ENCODE measurements around the gene SPECC1L. TPM values are rescaled to one million over a fixed set of nuclear protein-coding genes. Genes with fewer than 3 reads are reported as not detected.

SPECC1L gene
- total RNA-seq, 1 experiment from 2014 or later, result 14.1 TPM

DNA sequence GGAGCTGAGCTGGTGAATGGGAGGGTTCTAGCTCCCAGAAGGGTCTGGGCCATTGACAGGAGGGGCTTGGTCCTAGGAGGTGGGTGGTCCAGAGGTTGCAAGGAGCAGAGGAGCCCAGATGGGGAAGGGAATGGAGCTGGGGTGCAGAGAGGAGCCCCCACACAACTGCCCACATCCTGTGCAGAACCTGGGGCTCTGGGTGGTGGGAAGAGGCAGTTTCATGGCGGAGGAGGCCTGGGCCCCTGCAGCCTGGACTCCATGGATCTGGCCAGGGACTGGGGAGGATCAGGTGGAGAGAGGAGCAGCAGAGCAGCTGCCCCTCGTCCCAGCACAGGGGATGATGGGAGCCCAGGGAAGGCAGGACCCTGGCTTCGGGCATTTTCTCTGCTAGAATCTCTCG is 155.8 kb downstream of the SPECC1L start:
- no TSS peak for BruUV-seq (replicated peaks)
- ATAC-seq, result no peak

DNA sequence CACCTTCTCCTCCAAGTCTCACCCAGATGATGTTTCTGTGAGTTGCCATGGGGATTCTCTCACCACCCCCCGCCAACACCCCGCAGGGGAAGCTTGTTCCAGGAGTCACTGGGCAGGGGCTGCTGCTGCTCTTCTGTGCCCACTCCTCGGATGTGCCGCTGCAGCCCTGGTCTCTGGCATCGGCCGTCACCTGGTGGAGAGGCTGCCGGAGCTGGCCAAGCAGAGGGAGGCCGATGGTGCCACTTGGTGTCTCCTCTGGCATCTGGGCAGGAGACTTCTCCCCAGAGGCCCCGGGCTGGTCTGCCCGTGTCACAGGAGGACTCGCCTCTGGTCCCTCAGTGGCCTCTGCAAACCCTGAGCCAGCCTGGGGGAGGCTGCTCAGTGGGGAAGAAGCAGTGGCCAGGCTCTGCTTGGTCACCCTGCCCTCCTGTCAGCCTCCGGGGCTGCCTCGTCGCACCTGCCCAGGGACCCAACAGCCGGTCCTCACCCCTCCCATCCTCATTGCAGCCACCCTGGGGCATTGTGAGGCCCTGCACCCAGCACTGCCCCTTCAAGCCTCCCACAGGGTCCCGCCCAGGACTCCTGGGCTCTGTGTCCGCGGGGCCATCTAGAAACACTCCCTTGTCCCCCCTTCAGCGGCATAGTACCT is 156.3 kb downstream of the SPECC1L start:
- H3K36me3 ChIP-seq (ENCODE audit: low read depth, low read length), result no peaks in the 10 kb centered on the region
- no peak overlapping the region for H3K9ac ChIP-seq (ENCODE audit: low read length)
- H3K9me3 ChIP-seq (ENCODE audit: low read length), result no peaks in the 10 kb centered on the region
- H3K4me3 ChIP-seq (ENCODE audit: low read length), result no peak overlapping the region
- no peak overlapping the region for H2AFZ ChIP-seq (ENCODE audit: low read length)
- DNase-seq (no peak), ATAC-seq (no peak)
- no peak overlapping the region for H3K4me2 ChIP-seq (ENCODE audit: low read length)
- POLR2A ChIA-PET (ENCODE audit: unreplicated experiment), result no interaction called here
- CTCF ChIA-PET, result no interaction called here
- H3F3A ChIP-seq (ENCODE audit: low read length, unreplicated experiment), result no peaks in the 10 kb centered on the region
- no peak overlapping the region for H3K27ac ChIP-seq (ENCODE audit: low read length)
- H4K20me1 ChIP-seq (ENCODE audit: low read length), result no peaks in the 10 kb centered on the region
- no TSS peak for BruUV-seq (replicated peaks)
- intact Hi-C loops (cut with micrococcal nuclease), result no loop called here
- H3K4me1 ChIP-seq (ENCODE audit: insufficient read depth, low read length), result no peaks in the 10 kb centered on the region
- H3K79me2 ChIP-seq (ENCODE audit: low read length), result no peaks in the 10 kb centered on the region
- no peaks in the 10 kb centered on the region for H3K27me3 ChIP-seq (ENCODE audit: low read length)
- TF ChIP-seq EZH2 (IDR thresholded peaks at IDR 0.05; ENCODE audit: low read length, unreplicated experiment), result no peak
- TF ChIP-seq EZH2phosphoT487 (IDR thresholded peaks at IDR 0.05; ENCODE audit: borderline replicate concordance, low read length), result no peak
- TF ChIP-seq, protein P1, sequence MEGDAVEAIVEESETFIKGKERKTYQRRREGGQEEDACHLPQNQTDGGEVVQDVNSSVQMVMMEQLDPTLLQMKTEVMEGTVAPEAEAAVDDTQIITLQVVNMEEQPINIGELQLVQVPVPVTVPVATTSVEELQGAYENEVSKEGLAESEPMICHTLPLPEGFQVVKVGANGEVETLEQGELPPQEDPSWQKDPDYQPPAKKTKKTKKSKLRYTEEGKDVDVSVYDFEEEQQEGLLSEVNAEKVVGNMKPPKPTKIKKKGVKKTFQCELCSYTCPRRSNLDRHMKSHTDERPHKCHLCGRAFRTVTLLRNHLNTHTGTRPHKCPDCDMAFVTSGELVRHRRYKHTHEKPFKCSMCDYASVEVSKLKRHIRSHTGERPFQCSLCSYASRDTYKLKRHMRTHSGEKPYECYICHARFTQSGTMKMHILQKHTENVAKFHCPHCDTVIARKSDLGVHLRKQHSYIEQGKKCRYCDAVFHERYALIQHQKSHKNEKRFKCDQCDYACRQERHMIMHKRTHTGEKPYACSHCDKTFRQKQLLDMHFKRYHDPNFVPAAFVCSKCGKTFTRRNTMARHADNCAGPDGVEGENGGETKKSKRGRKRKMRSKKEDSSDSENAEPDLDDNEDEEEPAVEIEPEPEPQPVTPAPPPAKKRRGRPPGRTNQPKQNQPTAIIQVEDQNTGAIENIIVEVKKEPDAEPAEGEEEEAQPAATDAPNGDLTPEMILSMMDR (conservative IDR thresholded peaks at IDR 0.05; ENCODE audit: low read depth, low read length), result no peak
- no peaks in the 10 kb centered on the region for H3K9me2 ChIP-seq (replicated peaks; ENCODE audit: low read length)

More for the DNA sequence above, 155.8 kb downstream of the SPECC1L start:
- Histone ChIP-seq H3K36me3 (ENCODE audit: low read depth, low read length) (no peaks in the 10 kb centered on the region), H3K27ac (ENCODE audit: low read length) (no peak overlapping the region), H2AFZ (ENCODE audit: low read length) (no peak overlapping the region), H3K9ac (ENCODE audit: low read length) (no peak overlapping the region), H4K20me1 (ENCODE audit: low read length) (no peaks in the 10 kb centered on the region), H3K79me2 (ENCODE audit: low read length) (no peaks in the 10 kb centered on the region), H3K27me3 (ENCODE audit: low read length) (no peaks in the 10 kb centered on the region), H3K4me3 (ENCODE audit: low read length) (no peak overlapping the region), H3K9me3 (ENCODE audit: low read length) (no peaks in the 10 kb centered on the region), H3K4me2 (ENCODE audit: low read length) (no peak overlapping the region), H3F3A (ENCODE audit: low read length, unreplicated experiment) (no peaks in the 10 kb centered on the region), H3K9me2 (replicated peaks; ENCODE audit: low read length) (no peaks in the 10 kb centered on the region), H3K4me1 (ENCODE audit: insufficient read depth, low read length) (no peaks in the 10 kb centered on the region)
- no peak for DNase-seq
- ChIA-PET CTCF (interaction anchor here (0.5 to 0.6 kb wide), 2 partner anchors 33 to 76 kb away, joined by 3 read pairs; no protein-coding TSS in a partner anchor), POLR2A (ENCODE audit: unreplicated experiment) (no interaction called here)
- intact Hi-C loops (cut with micrococcal nuclease), result no loop called here
- TF ChIP-seq, protein P1 (conservative IDR thresholded peaks at IDR 0.05; ENCODE audit: low read depth, low read length), result no peak
- no peak for TF ChIP-seq EZH2phosphoT487 (IDR thresholded peaks at IDR 0.05; ENCODE audit: borderline replicate concordance, low read length)
- TF ChIP-seq EZH2 (IDR thresholded peaks at IDR 0.05; ENCODE audit: low read length, unreplicated experiment), result no peak

DNA sequence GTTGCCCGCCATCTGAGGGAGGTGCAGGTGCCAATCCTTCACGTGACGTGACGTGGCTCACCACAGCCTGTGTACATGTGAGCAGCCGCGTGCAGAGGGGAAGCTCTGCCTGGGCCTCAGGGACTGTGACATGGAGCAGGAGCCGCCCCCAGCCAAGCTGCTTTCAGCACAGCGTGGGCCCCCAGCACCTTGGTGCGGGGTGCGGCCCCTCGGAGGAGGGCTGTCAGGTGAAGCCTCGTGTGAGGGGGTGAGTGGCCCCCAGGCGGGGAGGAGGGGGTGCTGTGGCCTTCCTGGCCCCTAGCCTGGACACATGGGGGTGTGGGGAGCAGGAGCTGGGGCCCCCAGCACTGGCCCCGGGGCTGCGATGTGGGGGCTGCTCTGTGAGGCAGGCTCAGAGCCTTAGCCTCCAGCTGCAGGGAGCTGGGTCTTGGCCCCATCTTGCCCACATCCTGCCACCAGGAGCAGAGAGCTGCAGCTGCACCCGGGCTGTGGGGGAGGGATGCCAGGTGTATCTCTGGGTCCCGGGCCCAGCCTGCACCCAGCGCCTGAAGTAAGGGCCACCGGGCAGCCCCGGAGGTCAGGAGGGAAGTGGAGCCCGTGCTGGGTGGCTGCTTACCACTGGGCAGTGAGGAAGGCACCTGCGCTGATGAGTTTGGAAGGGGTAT is 157.0 kb downstream of the SPECC1L start, which contains the start of gene ADORA2A:
Gene ADORA2A (plus strand): TSS at position 100 of the 665 bp plus-strand sequence. CDS start 5,806 bp downstream, outside the sequence.
- H3K79me2 ChIP-seq (ENCODE audit: low read length), result no peaks in the 10 kb centered on the region
- H3K27me3 ChIP-seq (ENCODE audit: low read length), result no peaks in the 10 kb centered on the region
- no peak within 1 kb of the TSS for H3K4me3 ChIP-seq (ENCODE audit: low read length)
- no peaks in the 10 kb centered on the region for H3F3A ChIP-seq (ENCODE audit: low read length, unreplicated experiment)
- H3K4me1 ChIP-seq (ENCODE audit: insufficient read depth, low read length), result no peaks in the 10 kb centered on the region
- intact Hi-C loops (cut with micrococcal nuclease), result no loop called here
- no peak for DNase-seq
- POLR2A ChIA-PET (ENCODE audit: unreplicated experiment), result no interaction called here
- H2AFZ ChIP-seq (ENCODE audit: low read length), result no peak within 1 kb of the TSS
- H3K36me3 ChIP-seq (ENCODE audit: low read depth, low read length), result no peaks in the 10 kb centered on the region
- TF ChIP-seq, protein P1 (conservative IDR thresholded peaks at IDR 0.05; ENCODE audit: low read depth, low read length), result no peak
- TF ChIP-seq EZH2 (IDR thresholded peaks at IDR 0.05; ENCODE audit: low read length, unreplicated experiment) (no peak), EZH2phosphoT487 (IDR thresholded peaks at IDR 0.05; ENCODE audit: borderline replicate concordance, low read length) (no peak)
- H3K27ac ChIP-seq (ENCODE audit: low read length), result no peak within 1 kb of the TSS
- H3K9me2 ChIP-seq (replicated peaks; ENCODE audit: low read length), result no peaks in the 10 kb centered on the region
- H3K9me3 ChIP-seq (ENCODE audit: low read length), result no peaks in the 10 kb centered on the region
- H3K4me2 ChIP-seq (ENCODE audit: low read length), result no peak within 1 kb of the TSS
- ATAC-seq, result no peak
- H4K20me1 ChIP-seq (ENCODE audit: low read length), result no peaks in the 10 kb centered on the region
- CTCF ChIA-PET, result no interaction called here
- no TSS peak for BruUV-seq (replicated peaks)
- H3K9ac ChIP-seq (ENCODE audit: low read length), result no peak within 1 kb of the TSS

Measured in PC-3 (cell line).